GM04504 (cell line): Measurements from ENCODE around the gene CBX1.
"Not testable (repeated sequence)": the region's sequence is repeated elsewhere in the genome, so short reads cannot be mapped to it uniquely, and the experiment has no call there.

Experiments
- DNase-seq: peaks from one replicate; pipeline ENCODE4 v3.0.0-alpha.2; 2012; ENCODE audit warnings: low read depth

Gene CBX1

DNA sequence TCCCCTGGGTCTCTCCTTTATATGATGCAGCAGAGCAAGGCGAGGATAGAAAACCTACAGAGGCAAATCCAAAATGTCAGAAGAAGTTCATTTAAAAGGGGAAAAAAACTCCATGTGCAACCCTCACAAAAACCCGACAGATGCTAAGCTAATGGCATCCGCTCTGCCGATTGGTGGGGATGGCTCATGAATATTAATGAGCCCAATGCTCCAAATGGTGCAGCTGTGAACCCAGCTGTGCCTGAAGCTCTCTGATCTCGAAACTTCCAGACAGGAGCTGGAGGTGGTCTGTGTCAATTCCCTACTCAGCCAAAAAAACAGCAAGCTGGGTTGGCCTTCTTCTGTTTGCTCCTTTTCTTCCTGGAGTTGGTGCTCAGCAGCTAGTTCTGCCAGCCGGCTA is 21.8 kb upstream of the CBX1 start:
- no peak for DNase-seq

DNA sequence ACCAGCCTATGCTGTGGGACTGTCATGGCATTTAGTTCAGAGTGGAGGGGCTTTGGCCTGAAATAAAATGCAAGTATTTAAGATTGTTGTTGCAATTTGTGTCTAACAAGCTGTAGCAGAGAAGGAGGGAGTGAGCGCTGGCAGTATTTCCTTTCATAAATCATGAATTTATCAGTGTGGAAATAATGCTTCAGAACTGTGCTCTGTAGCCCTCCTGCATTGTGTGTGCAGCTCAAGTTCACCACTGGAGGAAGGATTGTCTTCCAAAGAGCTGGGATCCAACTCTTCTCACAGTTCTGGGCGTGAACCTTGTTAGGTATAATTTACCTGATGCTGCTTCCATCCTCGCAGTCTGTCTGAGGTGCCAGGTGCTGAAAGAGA is 21.4 kb upstream of the CBX1 start:
- no peak for DNase-seq

DNA sequence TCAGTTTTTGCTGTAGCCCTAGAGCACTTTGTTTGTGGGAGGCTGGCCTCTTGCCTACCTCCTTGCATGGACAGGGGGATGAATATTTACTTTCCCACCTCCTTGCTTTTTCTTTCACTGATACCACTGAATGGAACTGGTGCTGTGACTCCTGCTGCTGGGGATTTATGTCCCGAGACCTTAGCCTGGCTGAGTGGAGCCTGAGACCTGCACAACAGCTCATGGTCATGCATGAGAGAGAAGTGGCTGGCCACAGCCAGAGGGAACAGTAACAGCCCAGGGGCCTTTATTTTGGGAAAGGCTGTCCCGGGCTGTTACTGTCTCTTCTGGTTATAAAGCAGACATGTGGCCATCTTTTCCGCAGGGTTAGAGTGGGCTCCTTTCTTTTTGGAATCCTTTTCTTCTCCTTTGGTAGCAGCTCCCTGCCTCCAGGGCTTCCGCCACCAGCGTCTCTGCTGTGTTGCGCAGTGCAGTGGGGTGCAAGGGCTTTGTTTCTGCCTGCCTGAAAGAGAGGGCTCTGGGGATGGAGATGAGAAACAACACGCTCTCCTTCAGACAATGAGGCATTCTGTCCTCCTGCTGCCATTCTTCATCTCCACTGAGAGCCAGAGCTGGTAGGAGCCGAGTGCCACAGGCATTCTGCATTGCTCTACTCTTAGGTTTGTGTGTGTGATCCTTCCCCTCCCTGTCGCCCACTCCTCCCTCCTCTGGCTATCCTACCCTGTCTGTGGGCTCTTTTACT is 20.8 kb upstream of the CBX1 start:
- no peak for DNase-seq

DNA sequence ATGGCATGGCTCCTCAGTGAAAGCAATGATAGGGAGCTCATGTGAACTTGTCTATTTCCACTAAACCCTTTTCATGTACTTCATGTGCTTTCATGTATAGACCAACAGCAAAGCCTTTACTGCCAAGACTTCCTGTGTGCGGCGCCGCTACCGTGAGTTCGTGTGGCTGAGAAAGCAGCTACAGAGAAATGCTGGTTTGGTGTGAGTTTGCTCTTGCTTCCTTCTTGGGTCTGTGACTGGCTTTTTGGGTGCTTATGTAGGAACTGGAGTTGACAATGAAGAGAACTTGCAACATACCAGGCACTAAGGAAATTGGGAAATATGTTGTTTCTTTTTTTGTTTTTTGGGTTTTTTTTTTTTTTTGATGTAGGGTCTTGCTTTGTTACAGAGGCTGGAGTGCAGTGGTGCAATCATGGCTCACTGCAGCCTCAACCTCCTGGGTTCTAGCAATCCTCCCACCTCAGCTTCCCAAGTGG is 12.0 kb upstream of the CBX1 start:
- DNase-seq = no peak

DNA sequence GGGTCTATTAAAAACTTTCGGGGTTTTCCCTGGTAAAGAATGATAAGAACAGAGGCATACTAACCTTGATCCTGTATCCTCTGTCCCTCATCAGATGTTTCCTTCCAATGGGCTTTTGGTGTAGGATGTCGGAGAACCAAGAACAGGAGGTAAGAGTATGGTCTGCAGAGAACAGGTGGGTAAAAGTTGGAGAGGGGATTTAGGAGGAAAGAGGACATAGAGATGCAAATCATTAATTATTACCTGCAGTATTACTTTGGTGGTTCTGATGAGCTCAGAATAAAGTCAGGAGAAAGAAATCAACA is 10.6 kb upstream of the CBX1 start:
- DNase-seq = no peak

DNA sequence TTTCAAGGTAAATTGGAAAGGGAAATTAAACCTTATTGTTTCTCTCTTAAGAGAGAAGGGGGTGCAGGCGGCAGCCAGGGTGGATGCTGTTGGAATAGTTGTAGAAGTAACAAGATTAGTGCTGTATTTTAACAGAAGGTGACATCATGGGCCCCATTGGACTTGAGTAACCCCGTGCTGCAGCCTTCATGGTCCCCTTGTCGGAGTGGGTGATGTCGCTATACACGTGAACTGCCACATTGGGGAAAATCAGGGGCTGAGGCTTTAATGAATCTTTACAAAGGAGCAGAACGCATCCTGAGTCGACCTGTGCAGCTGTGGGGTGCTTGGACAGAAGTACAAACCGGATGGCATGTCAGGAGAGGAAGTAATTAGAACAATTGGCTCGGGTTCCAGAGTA is 9.5 kb upstream of the CBX1 start:
- no peak for DNase-seq

DNA sequence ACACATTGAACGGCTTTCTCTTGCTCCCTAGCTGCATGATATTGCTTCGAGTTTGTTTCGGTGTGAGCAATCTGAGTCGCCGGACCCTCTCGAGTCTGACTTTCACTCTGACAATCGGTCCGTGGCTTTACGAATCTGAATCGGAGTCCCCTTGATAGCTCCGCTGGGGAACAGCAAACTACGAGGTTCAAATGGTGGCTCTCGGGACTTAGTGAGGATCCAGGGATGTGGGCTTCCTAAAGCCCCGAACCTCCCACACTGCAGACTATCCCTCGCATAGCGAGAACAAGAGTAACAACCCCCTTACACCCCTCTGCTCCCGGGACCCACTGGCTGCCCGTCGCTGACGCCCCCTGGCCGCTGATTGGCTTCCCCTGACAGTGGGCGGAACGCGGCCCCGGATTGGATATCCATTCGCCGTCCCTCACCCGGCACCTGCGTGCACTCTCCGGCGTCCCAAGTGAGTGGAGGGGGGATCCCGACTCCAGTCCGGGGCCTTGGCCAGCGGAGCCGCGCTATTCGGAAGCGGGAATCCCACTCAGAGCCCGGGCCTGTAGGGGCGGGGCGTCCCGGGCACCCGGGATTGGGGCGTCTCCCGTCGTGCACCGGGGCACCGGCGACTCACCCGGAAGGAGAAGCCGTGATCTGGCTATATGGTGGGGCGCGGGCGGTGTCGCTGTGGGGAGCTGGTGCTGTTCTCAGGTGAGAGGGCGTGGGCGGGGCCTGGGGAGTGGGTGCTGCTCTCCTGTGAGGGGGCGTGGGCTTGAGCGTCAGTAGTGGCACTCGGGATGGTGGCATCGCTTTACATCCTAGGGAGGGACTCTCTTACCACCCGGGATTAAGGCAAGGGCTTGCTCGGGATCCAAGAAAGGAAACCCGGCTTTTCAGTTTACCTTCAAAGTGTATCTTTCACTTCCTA is 6.1 kb upstream of the CBX1 start, which contains the start of gene SNX11:
Gene SNX11 (plus strand): TSS at position 630 of the 919 bp plus-strand sequence. CDS start 4,278 bp downstream, outside the sequence.
- DNase-seq = peak; percentile 56

DNA sequence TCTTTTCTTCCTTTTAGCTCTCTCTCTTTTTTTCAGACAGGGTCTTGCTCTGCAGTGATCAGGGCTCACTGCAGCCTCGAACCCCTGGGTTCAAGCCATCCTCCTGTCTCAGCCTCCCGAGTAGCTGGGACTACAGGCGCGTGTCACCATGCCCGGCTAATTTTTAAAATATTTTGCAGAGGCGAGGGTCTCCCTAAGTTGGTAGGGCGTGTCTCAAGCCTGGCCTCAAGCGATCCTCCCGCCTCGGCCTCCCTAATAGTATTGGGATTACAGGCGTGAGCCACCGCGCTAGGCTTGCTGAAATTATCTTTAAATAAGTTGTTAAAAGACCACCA is 5.5 kb upstream of the CBX1 start:
- DNase-seq = no peak

DNA sequence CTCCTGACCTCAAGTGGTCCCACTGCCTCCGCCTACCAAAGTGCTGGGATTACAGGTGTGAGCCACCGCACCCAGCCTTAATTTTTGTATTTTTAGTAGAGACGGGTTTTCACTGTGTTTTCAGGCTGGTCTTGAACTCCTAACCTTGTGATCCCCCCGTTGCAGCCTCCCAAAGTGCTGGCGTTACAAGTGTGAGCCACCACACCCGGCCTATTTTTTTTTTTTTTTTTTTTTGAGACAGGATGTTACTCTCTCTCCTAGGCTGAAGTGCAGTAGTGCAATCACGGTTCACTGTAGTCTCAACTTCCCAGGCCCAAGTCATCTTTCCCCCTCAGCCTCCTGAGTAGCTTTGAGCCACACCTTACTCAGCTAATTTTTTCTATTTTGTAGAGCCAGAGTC is 3.2 kb upstream of the CBX1 start:
- DNase-seq = no peak

DNA sequence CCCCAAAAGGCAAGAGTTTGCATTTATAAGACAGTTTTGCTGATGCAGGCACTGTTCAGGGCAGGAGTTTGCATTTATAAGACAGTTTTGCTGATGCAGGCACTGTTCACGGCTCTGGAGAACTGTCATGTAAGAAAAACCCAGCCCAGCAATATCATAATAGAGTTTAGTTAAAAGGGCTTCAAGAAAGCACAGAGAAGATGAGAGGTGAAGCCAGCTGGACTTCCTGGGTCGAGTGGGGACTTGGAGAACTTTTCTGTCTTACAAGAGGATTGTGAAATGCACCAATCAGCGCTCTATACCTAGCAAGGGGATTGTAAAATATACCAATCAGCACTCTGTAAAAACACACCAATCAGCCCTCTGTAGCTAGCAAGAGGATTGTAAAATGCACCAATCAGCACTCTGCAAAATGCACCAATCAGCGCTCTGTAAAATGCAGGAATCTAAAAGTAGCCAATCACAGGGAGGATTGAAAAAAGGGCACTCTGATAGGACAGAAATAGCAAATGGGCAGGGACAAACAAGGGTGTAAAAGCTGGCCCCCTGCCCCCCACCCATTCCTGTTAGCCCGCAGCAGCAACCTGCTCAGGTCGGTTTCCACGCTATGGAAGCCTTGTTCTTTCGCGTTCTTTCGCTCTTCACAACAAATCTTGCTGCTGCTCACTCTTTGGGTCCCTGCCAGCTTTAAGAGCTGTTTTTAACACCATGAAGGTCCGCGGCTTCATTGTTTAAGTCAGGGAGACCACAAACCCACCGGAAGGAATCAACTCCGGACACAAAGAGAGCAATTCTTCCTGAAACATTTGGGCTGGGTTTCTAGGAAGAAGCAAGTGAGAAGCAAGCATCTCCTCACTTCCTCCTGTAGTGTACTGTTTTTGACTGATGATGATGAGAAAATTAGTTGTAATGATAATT is 1.8 kb upstream of the CBX1 start:
- DNase-seq = no peak

DNA sequence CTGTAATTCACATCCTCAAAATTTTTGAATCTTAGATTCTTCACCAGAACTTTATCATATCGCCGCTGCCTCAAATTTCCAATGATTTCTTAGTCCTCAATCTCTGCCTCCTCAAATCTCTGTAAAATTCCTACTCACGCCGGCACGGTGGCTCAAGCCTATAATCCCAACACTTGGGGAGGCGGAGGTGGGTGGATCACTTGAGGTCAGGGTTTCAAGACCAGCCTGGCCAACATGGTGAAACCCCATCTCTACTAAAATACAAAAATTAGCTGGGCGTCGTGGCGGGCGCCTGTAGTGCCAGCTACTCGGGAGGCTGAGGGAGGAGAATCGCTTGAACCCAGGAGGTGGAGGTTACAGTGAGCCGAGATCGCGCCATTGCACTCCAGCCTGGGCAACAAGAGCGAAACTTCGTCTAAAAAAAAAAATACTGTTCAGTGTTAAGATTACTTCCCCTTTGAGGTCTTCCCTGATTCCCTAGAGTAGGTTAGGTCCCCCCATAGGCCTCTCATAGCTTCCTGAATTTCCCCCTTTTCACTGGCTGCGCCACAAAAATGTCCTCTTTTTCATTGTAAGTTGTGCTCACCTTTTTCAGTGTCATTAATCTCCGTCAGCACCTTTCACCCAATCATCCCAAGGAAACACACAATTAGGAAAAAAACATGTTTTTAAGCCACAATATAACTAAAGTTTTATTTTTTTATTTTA is 919 bp upstream of the CBX1 start:
- no peak for DNase-seq

DNA sequence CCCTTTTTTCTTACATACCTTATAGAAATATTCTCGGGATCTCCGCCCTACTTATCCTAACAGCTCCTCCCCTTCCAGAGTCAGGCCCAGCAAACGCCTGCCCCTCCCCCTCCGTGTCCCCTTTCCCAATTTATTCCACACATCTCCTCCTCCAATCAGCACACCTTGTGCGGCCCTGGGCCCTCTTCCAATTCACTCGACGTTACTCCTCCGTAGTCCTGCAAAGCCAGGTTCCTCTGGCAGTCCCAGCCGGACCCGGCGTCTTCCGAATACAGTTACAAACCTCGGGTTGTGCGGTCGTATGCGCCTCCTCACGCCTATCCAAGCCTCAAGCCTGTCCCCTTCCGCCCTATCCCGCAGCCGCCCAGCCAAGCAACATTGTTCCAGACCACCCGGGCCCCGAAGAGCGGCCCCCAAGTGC is 677 bp downstream of the CBX1 start:
- peak; percentile 16 for DNase-seq

DNA sequence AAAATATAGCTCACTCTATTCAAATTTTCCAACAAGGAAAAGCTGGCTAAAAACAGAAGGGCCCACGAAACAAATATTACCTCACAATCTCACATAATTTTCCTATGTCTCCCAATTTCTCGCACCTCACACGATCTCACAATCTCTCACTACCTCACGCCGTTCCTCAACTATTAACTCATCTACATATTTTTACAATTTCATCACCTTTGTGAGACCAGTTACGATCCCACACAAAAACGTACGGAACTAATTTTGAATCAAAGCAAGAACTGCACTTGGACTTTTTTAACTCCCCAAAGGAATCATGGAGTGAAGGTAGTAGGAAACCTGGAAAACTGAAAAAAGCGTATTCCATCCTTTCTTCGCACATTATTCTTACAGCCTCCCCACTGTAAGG is 1.1 kb downstream of the CBX1 start:
- DNase-seq = peak; percentile 26

DNA sequence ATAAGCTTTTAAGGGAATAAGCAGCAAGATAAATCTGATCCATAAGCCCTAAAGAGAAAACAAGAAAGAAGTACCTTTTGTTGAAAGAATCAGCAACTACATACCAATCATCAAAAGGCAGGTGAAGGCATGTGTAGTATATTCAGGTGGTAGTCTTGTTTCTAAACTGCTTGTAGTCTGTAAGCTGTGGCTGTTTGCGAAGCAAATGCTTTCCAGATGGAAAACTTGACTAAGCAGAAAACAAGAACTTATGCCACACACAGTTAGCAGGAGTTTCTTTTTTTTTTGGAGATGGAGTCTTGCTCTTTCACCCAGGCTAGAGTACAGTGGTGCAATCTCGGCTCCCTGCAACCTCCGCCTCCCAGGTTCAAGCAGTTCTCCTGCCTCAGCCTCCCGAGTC is 5.7 kb downstream of the CBX1 start:
- no peak for DNase-seq

DNA sequence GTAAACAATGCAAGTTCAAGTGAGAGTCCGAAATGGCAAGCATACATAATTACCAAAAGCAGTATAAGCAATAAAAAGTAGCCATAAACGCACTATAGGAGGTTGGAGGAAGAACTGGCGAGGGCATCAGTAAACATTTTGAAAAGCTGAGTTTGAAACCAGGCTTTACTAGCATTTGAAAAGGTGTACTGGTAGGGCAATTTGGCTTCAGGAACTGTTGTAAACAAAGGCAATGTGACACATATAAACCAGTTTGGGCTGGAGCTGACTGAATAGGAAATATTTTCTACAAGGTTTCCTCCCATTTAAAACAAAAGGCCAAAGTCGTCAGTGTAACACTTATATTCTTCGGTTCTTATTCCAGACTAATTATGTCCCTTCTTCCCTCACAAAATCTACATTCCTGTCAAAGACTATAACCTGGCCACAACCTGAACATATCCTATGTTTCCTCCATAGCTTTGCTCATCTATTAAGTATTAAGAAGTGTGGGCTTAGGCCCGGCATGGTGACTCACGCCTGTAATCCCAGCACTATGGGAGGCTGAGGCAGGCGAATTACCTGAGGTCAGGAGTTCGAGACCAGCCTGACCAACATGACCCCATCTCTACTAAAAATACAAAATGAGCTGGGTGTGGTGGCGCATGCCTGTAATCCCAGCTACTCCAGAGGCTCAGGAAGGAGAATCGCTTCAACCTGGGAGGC is 7.8 kb downstream of the CBX1 start:
- no peak for DNase-seq

DNA sequence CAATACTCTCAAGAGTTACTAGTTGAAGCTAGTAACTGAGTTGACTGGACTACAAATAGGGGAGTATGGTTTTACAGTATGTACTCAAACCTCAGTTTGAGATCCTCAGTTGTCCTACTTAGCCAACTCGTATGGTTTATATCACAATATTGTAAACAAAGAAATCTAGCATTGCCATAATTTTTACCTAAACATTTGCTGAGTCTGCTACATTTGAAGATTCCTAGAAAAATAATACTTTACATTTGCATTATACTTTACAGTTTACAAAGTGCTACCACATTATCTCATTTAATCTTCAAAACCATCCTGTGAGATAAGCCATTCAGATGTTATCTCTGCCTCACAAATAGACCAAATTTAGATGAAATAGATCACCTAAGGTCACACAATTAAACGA is 16.3 kb downstream of the CBX1 start:
- no peak for DNase-seq

DNA sequence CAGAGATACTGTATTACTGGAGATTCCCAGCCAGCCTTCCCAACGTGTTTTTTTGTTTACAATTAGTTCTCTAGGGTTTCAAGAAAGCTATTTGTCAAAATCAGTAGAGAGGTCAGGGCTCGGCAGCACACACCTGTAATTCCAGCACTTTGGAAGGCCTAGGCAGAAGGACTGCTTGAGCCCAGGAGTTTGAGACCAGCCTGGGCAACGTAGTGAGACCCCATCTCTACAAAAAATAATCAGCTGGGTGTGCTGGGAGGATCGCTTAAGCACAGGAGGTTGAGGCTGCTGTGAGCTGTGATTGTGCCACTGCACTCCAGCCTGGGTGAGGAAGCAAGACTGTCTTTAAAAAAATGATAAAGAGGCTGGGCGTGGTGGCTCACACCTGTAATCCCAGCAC is 19.4 kb downstream of the CBX1 start:
- no peak for DNase-seq

DNA sequence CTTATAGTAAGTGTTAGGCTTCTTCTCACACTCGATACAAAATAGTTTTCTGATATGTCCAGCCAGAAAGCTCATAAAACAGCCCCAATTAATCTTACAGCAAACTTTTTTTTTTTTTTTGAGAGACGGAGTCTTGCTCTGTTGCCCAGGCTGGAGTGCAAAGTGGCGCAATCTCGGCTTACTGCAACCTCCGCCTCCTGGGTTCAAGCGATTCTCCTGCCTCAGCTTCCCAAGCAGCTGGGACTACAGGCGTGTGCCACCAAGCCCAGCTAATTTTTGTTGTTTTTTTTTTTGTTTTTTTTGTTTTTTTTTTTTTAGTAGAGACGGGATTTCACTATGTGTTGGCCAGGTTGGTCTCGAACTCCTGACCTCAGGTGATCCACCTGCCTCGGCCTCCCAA is 24.1 kb downstream of the CBX1 start:
- DNase-seq = not testable (repeated sequence)

DNA sequence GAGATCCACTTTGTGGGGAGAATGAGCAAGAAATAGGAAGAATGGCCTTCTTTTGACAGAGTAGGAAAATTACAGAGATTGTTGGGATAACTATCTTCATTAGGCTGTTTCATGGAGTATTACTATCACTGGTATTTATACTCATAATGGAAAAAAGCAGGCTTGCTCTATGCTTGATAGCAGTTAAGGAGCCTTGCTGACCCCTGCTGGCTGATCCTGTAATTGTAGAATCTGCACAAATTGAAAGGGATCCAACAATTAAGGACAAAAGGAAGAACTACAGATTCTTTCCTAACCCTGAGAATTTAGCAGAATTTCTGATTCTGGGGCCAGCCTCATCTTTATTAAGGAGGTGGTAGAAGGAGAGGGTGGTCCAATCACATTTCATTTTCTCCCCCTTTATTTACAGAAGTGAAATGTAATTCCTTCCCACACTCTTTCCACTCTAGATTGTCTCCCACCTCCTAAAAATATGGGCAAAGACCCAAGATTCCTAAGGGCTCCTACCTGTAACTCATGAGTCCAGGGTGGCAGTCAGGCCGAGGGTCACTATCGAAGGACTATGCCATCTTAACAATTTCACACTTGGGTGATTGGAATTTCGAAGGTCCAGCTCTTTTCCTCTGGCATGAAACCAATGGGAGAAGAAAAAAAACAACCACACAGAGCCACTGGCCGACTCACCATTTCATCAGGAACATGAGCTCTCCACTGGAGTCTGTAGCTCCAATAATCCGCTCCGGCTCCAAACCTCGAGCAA is 26.8 kb downstream of the CBX1 start:
- DNase-seq = peak; percentile 66

DNA sequence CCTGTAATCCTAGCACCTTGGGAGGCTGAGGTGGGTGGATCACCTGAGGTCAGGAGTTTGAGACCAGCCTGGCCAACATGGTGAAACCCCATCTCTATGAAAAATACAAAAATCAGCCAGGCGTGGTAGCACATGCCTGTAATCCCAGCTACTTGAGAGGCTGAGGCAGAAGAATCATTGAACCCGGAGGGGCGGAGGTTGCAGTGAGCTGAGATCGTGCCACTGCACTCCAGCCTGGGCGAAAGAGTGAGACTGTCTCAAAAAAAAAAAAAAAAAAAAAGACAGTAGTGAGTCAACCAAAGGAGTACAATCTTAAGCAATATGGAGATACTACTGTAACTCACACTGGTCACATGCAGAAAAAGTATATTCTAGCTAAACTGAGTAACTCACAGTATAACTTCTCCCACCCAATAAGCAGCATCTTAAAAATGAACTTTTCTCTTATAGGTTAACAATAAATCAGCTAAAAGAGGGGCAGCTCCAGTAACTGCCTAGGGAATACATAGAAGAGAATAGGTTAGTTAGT is 27.6 kb downstream of the CBX1 start:
- DNase-seq = not testable (repeated sequence)
